SK-N-MC (cell line): ENCODE measurements around the gene FBP2.
"Not testable (repeated sequence)": the region's sequence is repeated elsewhere in the genome, so short reads cannot be mapped to it uniquely, and the experiment has no call there.

Experiments
- DNase-seq: peaks from one replicate; pipeline ENCODE4 v3.0.0-alpha.2; 2011; ENCODE audit warnings: low read depth, low spot score
- H3K27ac ChIP-seq: fragments of 200-600 bp; sonication (generic); 2 replicates; pipeline ENCODE4 v1.5.1; 2016; ENCODE audit warnings: mixed run types
- H3K36me3 ChIP-seq: fragments of 200-600 bp; sonication (generic); 2 replicates; pipeline ENCODE4 v1.6.1; 2017; ENCODE audit warnings: antibody characterized with exemption, low read length, mixed read lengths; ENCODE audit not compliant: insufficient read depth
- H3K4me3 ChIP-seq: fragments of 200-600 bp; sonication (generic); 2 replicates; pipeline ENCODE4 v1.5.1; 2016
- H3K9ac ChIP-seq: fragments of 200-600 bp; sonication (generic); 2 replicates; pipeline ENCODE4 v1.8.0; 2017; ENCODE audit warnings: mixed run types, mixed read lengths; ENCODE audit not compliant: insufficient read length
- H3K9me3 ChIP-seq: fragments of 200-600 bp; sonication (generic); 2 replicates; pipeline ENCODE4 v1.6.1; 2017; ENCODE audit warnings: low read depth, mild to moderate bottlenecking, antibody characterized with exemption, low read length, moderate library complexity, mixed read lengths
- EZH2 ChIP-seq: fragments of 200-600 bp; sonication (generic); IDR thresholded peaks from one replicate; pipeline ENCODE4 v1.6.1; 2017; ENCODE audit warnings: antibody characterized with exemption
- FOXP2 ChIP-seq: optimal IDR thresholded peaks from 2 replicates; pipeline ENCODE3; 2011; ENCODE audit warnings: mild to moderate bottlenecking, moderate library complexity; ENCODE audit not compliant: insufficient read depth; ENCODE audit errors: extremely low read length, control extremely low read depth
- POLR2AphosphoS5 ChIP-seq: IDR thresholded peaks from 2 replicates; pipeline ENCODE4 v1.6.1; 2012; ENCODE audit warnings: mild to moderate bottlenecking, low read depth, low read length, borderline replicate concordance

FBP2 gene

GRCh38 chr9:94600715-94601114 lies 7.1 kb upstream of the FBP2 start:
- no peak for DNase-seq
- Histone ChIP-seq H3K9ac (no peak overlapping the region), H3K9me3 (no peaks in the 10 kb centered on the region), H3K36me3 (no peaks in the 10 kb centered on the region), H3K27ac (no peak overlapping the region), H3K4me3 (no peak overlapping the region)
- no peak for TF ChIP-seq FOXP2
- TF ChIP-seq POLR2AphosphoS5 = no peak
- TF ChIP-seq EZH2 = no peak

- Histone ChIP-seq H3K27ac (no peak overlapping the region), H3K9ac (no peak overlapping the region)
These were observed 6.6 kb upstream of the FBP2 start for GRCh38 chr9:94600258-94600657.

GRCh38 chr9:94599102-94599501 lies 5.5 kb upstream of the FBP2 start:
- no peak overlapping the region for H3K27ac ChIP-seq
- H3K36me3 ChIP-seq = no peaks in the 10 kb centered on the region
- H3K9ac ChIP-seq = no peak overlapping the region
- H3K9me3 ChIP-seq = no peaks in the 10 kb centered on the region
- no peak overlapping the region for H3K4me3 ChIP-seq
- DNase-seq = no peak
- TF ChIP-seq EZH2 (no peak), FOXP2 (no peak), POLR2AphosphoS5 (no peak)

More at GRCh38 chr9:94600258-94600657, 6.6 kb upstream of the FBP2 start:
- DNase-seq = no peak
- Histone ChIP-seq H3K9me3 (no peaks in the 10 kb centered on the region), H3K4me3 (no peak overlapping the region), H3K36me3 (no peaks in the 10 kb centered on the region)
- TF ChIP-seq FOXP2 (no peak), POLR2AphosphoS5 (no peak), EZH2 (no peak)

- H3K4me3 ChIP-seq, H3K9me3 ChIP-seq, H3K36me3 ChIP-seq, H3K9ac ChIP-seq, H3K27ac ChIP-seq, DNase-seq: not testable (repeated sequence)
These were observed 941 bp downstream of the FBP2 start for GRCh38 chr9:94592683-94593082.

GRCh38 chr9:94591876-94592275 lies 1.7 kb downstream of the FBP2 start:
- TF ChIP-seq EZH2 (no peak), FOXP2 (no peak), POLR2AphosphoS5 (no peak)
- no peaks in the 10 kb centered on the region for H3K36me3 ChIP-seq

GRCh38 chr9:94591046-94591545 lies 2.5 kb downstream of the FBP2 start:
- H3K27ac ChIP-seq, DNase-seq, H3K4me3 ChIP-seq, H3K9ac ChIP-seq, H3K9me3 ChIP-seq, H3K36me3 ChIP-seq: not testable (repeated sequence)

More at GRCh38 chr9:94591876-94592275, 1.7 kb downstream of the FBP2 start:
- DNase-seq = no peak
- Histone ChIP-seq H3K4me3 (no peak overlapping the region), H3K9me3 (no peaks in the 10 kb centered on the region), H3K9ac (no peak overlapping the region), H3K27ac (no peak overlapping the region)

GRCh38 chr9:94588681-94589080 lies 4.9 kb downstream of the FBP2 start:
- Histone ChIP-seq H3K4me3 (no peak overlapping the region), H3K36me3 (no peaks in the 10 kb centered on the region), H3K9ac (no peak overlapping the region), H3K27ac (no peak overlapping the region), H3K9me3 (no peaks in the 10 kb centered on the region)
- no peak for DNase-seq
- TF ChIP-seq POLR2AphosphoS5 (no peak), FOXP2 (no peak), EZH2 (no peak)

GRCh38 chr9:94586814-94587213 lies 6.8 kb downstream of the FBP2 start:
- DNase-seq = no peak
- Histone ChIP-seq H3K4me3 (no peak overlapping the region), H3K36me3 (no peaks in the 10 kb centered on the region), H3K9me3 (no peaks in the 10 kb centered on the region), H3K27ac (no peak overlapping the region), H3K9ac (no peak overlapping the region)
- no peak for TF ChIP-seq POLR2AphosphoS5
- TF ChIP-seq EZH2 = no peak
- no peak for TF ChIP-seq FOXP2

- TF ChIP-seq FOXP2 (no peak), POLR2AphosphoS5 (no peak), EZH2 (no peak)
- H3K36me3 ChIP-seq = no peaks in the 10 kb centered on the region
- H3K9ac ChIP-seq = no peak overlapping the region
- H3K27ac ChIP-seq = no peak overlapping the region
- no peaks in the 10 kb centered on the region for H3K9me3 ChIP-seq
- no peak for DNase-seq
- H3K4me3 ChIP-seq = no peak overlapping the region
These were observed 7.3 kb downstream of the FBP2 start for GRCh38 chr9:94586316-94586715.
